GM10847 (cell line): ENCODE data around the gene FMO5.

Experiments
- POLR2A ChIP-seq: IDR thresholded peaks from 2 replicates; pipeline ENCODE4 v1.6.1; 2011; ENCODE audit not compliant: insufficient read length; ENCODE audit errors: extremely low read depth

Gene FMO5

GRCh38 chr1:147216124-147216523, 9.0 kb downstream of the FMO5 start:
- TF ChIP-seq POLR2A = no peak

- no peak for TF ChIP-seq POLR2A
These were observed 9.6 kb downstream of the FMO5 start for GRCh38 chr1:147215540-147215916.

- no peak for TF ChIP-seq POLR2A
These were observed 10.1 kb downstream of the FMO5 start for GRCh38 chr1:147214842-147215539.

GRCh38 chr1:147214325-147214724, 10.8 kb downstream of the FMO5 start:
- TF ChIP-seq POLR2A = no peak

GRCh38 chr1:147213271-147213670, 11.9 kb downstream of the FMO5 start:
- TF ChIP-seq POLR2A = no peak

GRCh38 chr1:147211577-147211976, 13.6 kb downstream of the FMO5 start:
- TF ChIP-seq POLR2A = no peak

GRCh38 chr1:147210987-147211386, 14.2 kb downstream of the FMO5 start:
- TF ChIP-seq POLR2A = no peak

- TF ChIP-seq POLR2A = no peak
These were observed 15.0 kb downstream of the FMO5 start for GRCh38 chr1:147209825-147210821.

GRCh38 chr1:147208619-147209018, 16.5 kb downstream of the FMO5 start:
- TF ChIP-seq POLR2A = no peak

GRCh38 chr1:147207192-147207591, 17.9 kb downstream of the FMO5 start:
- TF ChIP-seq POLR2A = no peak

- no peak for TF ChIP-seq POLR2A
These were observed 21.1 kb downstream of the FMO5 start for GRCh38 chr1:147204080-147204479.

GRCh38 chr1:147202576-147202975, 22.6 kb downstream of the FMO5 start:
- no peak for TF ChIP-seq POLR2A

GRCh38 chr1:147201786-147202185, 23.4 kb downstream of the FMO5 start:
- no peak for TF ChIP-seq POLR2A

- TF ChIP-seq POLR2A = no peak
These were observed 23.9 kb downstream of the FMO5 start for GRCh38 chr1:147201276-147201675.

- TF ChIP-seq POLR2A = no peak
These were observed 35.6 kb downstream of the FMO5 start for GRCh38 chr1:147189514-147189913.

GRCh38 chr1:147185432-147185831, 39.7 kb downstream of the FMO5 start:
- TF ChIP-seq POLR2A = no peak
